HG03457 (cell line): ENCODE data around the gene PRPF6.
"Not testable (repeated sequence)": the region's sequence is repeated elsewhere in the genome, so short reads cannot be mapped to it uniquely, and the experiment has no call there.

Experiments
- ATAC-seq: cut with Tn5 transposase; IDR thresholded peaks from one replicate; pipeline ENCODE4 v1.9.1; 2021; ENCODE audit warnings: moderate number of reproducible peaks; ENCODE audit not compliant: unreplicated experiment

The PRPF6 gene

GRCh38 chr20:63972312-63973159, 8.4 kb upstream of the PRPF6 start:
- ATAC-seq, result no peak

GRCh38 chr20:63973160-63973479, 7.8 kb upstream of the PRPF6 start:
- no peak for ATAC-seq

DNA sequence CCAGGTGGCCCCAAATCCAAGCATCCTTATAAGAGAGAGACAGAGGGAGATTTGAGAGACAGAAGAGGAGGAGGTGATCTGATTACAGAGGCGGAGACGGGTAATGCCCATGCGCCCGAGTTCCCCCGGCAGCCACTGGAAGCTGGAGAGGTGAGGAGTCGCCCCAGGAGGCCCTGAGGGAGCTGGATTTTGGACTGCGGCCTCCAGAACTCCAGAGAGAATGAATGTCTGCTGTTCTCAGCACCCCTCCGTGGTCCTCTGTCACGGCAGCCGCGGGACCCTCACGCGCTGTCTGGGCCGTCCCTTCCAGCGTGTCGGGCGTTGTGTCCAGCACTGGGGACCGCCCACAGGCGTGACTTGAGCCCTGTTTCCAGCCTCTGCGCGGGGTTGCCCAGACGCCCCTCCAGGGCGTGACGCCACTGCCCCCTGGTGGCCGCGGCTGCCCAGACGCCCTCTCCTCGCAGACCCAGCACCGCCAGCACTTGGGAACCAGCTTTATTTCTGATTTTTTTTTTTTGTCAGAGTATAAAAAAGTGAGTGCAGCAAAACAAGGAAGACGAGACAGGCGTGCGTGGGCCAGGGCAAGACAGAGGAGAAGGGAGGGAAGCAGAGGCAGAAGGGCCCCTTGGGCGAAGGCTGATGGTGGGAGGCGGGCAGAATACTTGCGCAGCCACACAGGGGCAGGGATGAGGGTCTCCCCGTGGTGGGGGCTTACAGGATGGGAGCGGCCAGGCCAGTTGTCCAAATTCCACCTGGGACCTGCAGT, 7.1 kb upstream of the PRPF6 start:
- ATAC-seq, result no peak

GRCh38 chr20:63974402-63975200, 6.3 kb upstream of the PRPF6 start:
- ATAC-seq, result no peak

DNA sequence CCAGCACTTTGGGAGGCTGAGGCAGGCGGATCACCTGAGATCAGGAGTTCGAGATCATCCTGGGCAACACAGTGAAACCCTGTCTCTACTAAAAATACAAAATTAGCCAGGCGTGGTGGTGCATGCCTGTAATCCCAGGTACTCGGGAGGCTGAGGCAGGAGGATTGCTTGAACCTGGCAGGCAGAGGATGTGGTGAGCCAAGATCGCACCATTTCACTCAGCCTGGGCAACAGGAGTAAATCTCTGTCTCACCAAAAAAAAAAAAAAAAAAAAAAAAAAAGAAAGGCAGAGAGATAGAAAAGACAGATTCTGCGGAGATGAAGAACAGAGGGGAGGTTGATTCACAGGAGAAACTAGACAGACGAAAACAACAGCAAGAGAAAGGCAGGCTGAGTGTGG, 4.4 kb upstream of the PRPF6 start:
- not testable (repeated sequence) for ATAC-seq

DNA sequence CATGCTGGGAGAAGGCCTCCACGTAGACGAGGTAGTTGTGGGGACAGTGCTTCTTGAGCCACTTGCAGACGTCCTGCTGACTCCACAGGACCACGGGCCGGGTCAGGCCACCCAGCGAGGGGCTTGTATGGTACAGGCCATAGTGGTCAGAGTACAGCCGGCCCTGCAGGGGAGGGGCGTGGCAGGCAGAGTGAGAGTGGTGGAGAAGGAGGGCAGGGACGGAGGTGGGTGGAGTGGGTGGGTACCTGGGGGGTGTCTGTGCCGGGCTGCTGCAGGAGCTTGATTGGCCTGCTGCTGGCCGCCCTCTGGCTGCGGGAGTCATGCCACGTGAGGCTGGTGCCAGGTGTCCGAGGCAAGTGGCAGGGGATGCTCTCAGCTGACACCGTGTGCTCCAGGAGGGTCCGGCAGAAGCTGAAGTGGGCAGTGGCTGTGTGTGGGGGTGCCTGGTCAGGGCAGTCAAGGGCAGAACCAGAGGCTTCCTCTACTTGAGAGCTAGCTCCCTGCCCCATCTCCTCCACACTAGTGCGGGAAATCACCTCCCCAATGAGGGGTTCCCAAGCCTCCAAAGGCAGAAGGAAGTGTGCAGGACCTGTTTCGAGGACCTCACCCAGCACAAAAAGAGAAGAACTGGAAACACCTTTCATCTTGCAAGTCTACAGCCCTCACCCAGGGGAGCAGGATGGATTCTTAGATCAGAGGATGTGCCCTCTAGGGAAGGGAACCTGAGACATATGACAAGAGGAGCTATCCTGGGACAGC, 3.8 kb upstream of the PRPF6 start:
- no peak for ATAC-seq

GRCh38 chr20:63977739-63978276, 3.1 kb upstream of the PRPF6 start:
- no peak for ATAC-seq

DNA sequence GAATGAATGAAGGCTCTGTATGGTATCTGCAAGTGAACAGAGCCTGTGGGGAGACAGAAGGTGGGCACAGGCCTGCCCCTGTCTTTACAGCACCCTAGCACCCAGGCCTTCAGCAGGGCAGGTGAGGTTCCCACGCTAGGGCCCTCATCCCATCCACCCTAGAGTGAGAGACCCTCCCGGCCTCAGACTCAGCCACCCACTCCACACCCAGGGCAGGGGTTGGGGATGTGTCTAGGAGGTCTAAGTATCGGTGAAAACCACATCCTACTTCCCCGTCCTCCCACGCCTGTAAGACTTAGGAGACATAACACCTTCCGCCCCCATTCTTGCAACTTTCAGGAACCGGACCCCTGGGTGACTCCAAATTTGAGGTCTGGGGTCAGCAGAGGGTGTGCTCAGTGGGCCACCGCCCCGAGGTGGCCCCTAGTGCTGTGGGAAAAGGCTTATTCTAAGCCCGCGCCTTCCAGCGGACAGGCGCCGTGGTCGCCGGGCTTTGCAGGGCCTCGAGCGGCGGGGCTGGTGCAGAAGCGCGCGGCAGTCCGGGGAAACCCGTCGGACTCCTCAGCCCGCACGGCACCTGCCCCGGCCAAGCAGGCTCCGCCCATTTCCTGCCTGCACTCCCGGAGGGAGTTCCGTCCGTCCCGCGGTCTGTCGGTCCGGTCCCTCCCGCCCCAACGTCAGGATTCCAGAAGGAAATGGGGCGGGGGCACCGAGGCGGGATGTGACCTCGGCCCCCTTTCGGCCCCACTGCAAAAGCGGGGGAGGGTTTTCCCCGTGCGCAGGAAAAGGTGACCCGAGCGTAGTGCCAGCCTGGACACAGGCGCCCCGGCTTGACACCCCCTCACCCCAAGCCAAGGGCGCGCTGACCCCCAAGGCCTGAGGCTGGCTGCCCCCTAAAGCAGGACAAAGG, 2.4 kb upstream of the PRPF6 start:
- ATAC-seq, result no peak

DNA sequence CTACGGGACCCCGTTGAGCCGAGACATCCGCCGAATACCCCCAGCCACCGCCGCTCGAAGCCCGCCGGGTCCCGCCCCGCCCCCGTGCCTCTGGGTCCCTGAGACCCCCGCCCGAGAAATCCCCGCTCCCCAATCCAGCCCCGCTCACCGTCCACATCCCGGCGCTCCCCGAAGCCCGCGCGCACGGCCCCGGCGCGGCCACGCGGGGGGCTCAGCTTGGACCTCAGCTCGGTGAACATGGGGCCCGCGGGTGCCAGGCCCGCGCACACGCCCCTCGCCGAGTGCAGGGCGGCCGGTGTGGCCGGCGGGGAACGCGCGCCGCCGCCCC, 1.7 kb upstream of the PRPF6 start:
- no peak for ATAC-seq

DNA sequence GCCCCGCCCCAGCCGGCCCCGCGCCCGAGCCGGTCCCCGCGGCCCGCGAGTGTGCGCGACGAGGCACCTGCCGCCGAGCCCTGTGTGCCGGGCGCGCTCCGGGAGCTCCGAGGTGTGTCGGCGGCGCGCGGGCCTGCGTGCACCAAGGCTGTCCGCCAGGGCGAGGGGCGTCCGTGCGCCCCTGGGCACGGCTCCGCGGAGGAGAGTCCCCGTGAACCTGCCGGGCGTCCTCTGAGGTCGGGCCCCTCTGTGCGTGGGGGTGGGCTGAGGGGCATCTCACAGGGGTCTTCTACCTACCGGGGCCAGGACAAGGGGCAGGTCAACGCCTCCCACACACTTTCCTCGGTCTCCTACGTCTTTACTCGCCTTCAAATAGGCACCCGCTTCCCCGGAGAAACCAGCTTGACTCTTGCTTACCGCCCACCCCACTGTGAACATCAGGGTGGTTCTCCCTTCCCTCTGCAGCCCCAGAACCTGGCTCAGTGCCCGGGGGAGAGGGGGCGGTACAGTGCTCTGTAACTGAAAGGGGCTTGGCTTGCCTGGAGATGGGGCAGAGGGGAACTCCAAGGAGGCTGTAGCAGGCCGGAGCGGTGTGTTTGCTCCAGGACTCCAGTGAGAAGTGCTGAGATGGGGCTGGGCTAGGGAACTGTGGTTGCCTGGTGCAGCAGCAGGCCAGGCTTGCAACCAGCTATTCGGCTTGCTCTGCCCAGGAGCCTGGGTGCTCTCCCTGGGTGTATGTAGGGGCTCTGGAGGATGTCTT, 1.2 kb upstream of the PRPF6 start, which contains the start of gene SAMD10:
Gene SAMD10 (minus strand): TSS at position 86 of the 760 bp plus-strand sequence. CDS start 175 bp downstream, outside the sequence.
- no peak for ATAC-seq

DNA sequence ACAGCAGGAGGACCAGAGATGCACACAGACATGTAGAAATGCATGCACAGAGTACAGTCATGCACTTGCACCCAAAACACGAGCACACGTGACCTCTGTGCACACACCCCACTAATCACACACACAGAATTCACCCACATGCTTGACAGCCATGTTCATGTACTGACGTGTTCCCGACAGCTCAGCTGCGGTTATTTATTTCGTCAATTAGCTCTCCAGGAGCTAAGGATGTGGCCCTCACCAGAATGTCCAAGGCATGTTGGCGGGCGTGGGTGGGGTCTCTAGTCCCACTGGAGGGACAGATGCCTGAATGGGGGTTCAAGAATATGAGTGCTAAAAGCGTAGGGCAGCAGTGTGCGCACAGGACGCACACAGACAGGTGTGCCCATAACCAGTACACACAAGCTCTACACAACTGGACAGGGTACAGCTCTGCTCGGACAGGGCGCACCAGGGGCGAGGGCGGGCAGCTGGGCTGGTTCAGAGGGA, 571 bp upstream of the PRPF6 start:
- ATAC-seq, result no peak

DNA sequence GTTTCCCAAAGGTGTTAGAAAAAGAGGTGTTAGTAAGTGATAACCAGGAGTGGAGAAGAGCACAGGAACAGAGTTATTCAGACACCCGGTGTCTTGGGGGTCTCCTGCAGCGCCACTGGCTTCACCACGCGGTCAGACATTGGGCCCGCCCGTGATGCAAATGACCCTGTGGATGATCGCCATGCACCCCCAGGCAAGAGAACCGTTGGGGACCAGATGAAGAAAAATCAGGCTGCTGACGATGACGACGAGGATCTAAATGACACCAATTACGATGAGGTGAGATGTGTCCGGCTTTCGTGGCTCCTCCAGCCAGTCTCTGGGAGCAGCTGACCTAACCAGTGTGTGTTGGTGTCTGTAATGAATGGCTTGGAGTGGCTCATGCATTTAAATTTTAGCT, 2.0 kb downstream of the PRPF6 start:
- ATAC-seq, result no peak

DNA sequence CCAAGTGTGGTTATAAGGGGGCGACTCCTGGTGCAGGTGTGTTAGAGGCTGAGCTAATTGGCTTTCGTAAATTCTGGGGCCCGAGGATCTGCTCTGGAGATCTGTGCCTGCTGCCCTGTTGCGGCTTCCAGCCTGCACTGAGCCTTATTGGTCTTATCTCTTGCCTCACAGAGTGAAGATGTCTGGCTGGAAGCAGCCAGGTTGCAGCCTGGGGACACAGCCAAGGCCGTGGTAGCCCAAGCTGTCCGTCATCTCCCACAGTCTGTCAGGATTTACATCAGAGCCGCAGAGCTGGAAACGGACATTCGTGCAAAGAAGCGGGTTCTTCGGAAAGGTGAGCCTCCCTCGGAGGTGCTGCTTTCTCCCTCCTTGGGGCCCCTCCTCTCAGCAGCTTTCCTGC, 20.0 kb downstream of the PRPF6 start:
- ATAC-seq, result no peak

- no peak for ATAC-seq
Observed at GRCh38 chr20:64001607-64002011, 20.7 kb downstream of the PRPF6 start.

- ATAC-seq, result no peak
Observed at GRCh38 chr20:64003960-64004725, 23.2 kb downstream of the PRPF6 start.

GRCh38 chr20:64005394-64005793, 24.5 kb downstream of the PRPF6 start:
- no peak for ATAC-seq

GRCh38 chr20:64006490-64006889, 25.6 kb downstream of the PRPF6 start:
- ATAC-seq, result no peak

- ATAC-seq, result no peak
Observed at GRCh38 chr20:64006902-64007301, 26.0 kb downstream of the PRPF6 start.
